NCI-H1048 (cell line): Measurements from ENCODE around the gene GUCA2B.
A peak's percentile ranks its signal among the peaks of the same experiment; 100 is the strongest.

Experiments used
- DNase-seq: peaks from one replicate; lab custom pipeline; 2025; lab: John Stamatoyannopoulos, UW

Gene GUCA2B

DNA sequence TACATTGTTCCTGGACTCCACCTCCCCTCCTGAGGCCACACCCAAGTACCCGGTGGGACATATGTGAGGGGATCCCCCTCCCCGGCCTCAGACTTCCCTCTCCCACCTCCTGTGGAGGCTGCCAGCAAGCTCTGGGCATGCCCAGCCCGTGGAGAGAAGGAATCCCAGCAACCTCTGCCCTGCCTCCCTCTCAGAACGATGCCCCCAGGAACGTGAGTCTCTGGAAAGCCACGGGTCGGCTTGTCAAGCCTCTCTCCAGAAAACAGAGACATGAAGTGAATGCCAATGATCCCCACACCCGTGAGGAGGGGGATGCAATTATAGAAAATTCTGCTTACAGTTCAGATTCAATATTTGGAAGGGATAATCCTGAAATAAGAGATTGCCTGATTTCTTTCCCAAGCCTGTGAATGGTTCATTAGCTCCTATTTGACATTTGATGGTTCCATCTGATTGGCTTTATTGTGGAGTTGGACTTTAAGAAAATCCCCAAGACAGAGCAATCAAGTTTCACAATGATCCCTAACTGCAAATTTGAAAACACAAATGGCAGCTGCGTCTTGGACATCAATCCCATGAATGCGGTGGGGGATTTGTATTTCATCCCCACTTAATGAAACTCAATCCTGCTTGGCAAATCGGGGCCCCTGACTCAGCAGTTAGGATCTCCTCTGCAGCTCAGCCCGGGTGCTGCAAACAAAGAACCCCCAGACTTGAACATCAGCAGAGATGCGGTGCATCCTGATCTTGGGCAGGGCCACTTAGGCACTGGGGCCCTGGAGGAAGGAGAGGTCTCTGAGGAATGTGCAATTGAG, 9.1 kb upstream of the GUCA2B start:
- DNase-seq: no peak

DNA sequence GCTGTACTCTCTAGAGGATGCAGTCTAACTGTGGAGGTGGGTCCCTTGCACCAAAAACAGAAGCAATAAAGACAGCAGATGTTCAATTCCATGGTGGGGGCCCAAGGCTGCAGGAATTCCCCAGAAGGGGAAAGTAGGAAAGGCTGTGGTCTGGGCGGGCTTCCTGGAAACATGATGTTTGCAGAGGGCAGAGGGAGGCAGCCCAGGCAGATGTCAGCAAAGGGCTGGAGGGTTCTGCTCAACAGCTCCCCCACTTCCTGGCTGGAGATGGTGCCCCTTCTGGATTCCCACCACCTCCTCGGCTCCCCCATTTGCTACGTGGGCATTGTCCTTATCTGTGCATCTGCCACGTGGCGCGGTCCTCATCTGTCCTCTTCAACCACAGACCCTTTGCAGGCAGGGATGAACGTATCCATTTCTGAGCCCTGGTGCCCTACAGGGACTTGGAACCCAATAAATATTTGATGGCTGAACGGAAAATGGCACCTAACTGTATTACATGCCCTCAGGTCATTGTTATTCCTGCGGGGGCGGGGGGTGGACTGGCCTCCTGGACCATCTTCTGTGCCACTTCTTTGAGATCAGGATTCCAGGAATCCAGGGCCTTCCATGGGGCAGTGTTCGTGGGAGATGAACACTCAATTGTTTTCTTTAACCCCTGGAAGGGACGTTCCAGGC, 8.4 kb upstream of the GUCA2B start:
- DNase-seq: no peak

DNA sequence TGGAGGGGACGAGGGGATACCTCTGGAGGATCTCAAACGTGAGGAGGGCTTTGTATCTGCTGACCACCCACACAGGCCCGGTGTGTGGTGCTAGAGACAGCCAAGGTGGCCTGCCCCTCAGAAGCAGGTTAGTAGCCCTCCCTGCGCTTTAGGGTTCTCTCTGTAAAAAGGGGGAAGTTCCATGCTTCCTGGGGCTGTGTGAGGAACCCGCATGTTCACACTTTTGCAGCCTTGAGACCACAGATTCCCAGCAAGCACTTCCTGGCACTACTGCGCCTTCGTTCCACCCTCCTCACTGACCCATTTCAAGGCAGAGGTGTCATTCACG, 7.9 kb upstream of the GUCA2B start:
- no peak for DNase-seq

DNA sequence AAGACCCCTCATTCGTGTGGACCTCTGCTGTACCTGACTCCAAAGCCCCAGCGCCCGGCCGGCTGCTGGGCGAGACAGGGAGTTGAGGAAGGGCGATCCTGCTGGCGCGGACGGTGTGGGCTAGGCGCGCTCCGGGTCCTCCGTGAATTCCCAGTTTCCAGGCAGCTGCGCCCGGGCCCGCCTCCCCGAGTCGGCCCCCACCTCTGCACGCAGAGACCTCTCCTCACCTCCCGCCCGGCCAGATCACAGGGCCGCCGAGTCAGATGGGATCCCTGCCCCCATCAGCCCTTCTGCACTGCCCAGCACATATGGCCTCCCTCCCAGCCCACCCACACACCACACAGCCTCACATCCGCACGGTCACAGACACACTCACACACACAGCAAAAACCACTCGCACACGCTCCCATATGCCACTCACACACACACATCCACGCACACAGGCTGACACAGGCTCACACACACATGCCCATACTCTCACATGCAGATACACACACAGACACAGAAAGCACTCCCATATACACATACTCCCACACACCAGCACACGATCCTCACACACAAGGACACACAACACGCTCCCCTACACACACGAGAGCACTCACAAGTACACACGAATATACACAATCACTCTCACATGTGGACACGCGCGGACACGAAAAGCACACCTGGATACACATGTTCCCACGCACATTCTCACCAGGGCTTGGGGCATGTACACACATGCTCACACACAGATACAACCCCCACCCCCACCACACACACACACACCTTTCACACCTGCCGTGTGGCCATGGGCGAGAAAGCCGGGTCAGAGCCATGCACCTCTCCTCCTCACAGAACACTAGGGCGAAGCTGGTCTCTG, 7.2 kb upstream of the GUCA2B start:
- no peak for DNase-seq

DNA sequence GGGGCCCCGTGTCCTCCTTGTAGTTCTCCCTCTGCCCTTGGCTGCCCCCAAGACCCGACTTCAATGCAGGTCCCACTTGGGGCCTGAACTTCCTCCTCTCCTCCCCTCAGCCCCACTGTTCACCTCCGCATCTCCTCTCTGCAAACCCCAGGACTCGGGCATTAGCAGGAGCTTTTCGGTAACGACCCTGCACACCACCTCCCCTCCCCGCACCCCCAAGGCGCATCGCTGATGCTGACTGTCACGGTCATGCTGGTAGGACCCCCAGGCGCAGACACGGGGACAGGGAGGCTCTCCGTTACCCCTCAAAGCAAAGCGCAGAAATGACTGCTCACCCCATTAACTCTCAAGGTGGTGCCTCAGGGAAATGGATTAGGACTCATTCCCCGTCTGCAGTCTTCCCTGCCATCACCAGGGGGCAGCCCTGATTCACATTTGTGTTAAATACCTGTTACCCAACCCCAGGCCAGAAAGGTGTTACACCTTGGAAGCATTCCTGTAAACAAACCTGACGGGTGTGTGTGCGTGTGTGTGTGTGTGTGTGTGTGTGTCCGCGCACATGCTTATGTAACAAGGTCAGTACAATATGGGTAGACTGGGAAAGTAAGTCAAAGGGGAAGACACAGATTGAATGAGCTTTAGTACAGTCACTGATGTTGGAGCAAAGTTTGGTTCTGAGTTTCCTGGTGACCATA, 6.4 kb upstream of the GUCA2B start:
- DNase-seq: peak; percentile 39

DNA sequence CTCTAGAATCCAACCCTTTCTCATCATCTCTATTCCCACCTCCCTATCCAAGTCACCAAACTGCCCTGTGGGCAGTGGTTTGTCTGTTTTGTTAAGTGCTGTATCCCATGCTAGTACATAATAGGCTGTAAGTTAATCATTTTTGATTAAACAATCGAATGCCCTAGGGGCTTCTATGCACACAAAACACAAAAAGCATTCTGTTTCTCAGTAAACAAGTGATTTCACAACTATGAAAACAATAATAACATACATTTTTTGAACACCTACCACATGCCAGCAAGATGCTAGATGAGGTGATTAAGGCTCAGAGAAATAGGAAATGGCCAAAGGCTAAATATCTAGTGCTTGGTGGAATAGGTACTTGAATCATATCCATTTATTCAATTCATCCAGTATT, 5.0 kb upstream of the GUCA2B start:
- no peak for DNase-seq

DNA sequence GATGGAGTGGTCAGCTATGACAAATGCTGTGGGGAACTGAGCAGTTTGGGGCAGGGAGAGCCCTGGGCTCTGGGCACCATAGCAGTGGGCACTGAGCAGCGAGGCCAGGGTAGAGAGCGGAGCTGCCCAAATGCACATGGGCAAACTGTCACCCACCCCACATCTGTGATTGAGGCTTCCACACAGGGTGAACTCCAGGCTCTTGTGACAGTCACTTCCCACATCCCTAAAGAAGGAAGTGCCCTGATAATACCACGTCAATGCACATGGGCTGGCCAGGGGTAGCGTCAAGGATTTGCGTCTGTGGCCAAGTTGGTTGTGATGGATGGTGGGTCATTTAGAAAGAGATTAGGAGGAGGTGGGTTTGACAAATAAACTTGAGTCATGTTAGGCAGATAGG, 2.6 kb upstream of the GUCA2B start:
- no peak for DNase-seq

DNA sequence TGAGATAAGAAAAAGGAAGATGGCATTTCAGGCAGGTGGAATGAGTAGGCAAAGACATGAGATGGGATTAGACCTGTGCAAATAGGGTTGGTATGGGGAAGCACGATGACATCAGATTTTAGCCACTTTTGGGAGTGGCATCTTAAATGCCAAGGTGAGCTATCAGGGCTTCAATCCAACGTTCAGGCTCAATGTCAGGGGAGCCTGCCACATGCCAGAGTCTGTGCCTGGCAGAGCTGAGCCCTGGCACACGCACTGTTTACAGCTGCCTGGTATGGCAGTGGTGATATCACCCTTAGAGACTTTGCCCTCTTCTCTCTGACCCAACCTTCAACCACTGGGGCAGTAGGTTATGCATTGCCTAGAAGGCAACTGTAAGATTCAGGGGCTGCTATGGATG, 1.1 kb upstream of the GUCA2B start:
- no peak for DNase-seq

DNA sequence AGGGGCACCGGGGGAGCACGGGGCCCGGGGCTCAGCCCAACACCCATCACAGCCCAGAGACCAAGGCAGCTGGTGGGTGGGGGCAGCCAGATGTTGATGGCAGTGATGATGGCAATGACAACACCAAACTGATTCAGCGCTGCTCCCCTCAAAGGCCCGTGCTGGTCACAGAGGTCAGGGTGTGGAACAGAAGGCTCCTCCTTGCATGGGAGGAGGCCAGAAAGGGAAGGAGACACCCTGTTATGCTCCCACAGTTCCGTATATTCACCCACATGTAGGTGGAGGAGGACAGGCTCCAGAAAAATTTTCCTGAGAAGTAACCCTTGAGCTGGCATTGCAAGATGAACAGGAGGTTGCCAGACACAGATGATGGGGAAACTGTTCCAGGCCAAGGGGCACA, 414 bp downstream of the GUCA2B start:
- no peak for DNase-seq

DNA sequence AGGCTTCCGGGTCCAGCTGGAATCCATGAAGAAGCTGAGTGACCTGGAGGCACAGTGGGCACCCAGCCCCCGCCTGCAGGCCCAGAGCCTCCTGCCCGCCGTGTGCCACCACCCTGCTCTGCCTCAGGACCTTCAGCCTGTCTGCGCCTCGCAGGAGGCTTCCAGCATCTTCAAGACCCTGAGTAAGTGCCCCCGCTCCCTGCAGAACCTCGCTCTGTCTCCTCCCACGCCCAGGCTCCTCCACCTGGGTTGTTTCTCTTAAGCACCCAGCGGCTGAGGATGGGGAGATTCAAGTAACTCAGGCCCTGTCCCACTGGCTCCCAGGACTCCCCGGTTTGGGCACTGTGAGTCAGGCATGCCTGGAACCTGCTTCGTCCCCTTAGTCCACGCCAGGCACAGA, 1.5 kb downstream of the GUCA2B start:
- no peak for DNase-seq

DNA sequence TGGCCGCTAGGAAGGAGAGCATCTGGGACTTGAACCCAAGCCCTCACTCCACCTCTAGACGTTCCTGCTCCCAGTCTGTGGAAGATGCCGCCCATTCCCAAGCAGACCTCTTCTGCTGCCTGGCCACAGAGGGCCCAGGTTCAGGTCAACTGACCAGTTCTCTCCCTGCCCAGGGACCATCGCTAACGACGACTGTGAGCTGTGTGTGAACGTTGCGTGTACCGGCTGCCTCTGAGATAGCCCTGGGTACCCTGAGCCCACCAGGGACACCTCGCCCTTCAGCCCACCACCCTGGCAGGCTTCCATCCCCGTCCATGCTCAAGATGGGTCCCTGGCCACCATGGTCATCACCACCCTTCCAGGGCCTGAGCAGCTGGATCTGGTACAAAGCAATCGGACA, 2.2 kb downstream of the GUCA2B start:
- DNase-seq: no peak

DNA sequence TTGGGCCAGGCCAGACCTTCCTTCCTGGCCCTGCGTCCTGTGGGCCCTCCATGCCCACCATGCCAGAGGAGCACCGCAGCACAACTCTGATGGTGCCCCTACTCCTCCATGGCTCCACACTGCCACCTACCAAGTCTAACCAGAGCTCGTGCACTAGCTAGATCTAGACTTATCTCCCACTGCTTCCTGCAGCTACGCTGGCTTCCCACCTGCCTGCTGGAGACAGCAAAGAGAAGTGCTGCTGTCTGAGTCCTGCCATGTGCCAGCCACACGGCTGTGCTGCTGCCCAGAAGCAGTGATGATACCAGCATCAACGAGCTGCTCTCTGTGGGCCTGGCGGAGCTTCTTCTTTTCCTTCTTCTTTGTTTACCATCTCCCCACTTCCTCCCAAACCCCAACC, 4.5 kb downstream of the GUCA2B start:
- no peak for DNase-seq

DNA sequence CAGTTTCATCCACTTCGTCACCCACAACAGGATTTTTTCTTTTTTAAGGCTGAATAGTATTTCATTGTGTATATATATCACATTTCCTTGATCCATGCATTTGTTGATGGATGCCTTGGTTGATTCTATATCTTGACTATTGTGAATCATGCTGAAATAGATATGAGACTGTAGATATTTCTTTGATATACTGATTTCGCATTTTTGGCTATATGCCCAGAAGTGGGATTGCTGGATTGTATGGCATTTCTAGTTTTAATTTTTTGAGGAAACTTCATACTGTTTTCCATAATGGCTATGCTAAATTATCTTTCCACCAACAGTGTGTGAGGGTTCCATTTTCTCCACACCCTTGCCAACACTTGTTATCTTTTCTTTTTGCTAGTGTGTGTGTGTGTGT, 5.0 kb downstream of the GUCA2B start:
- no peak for DNase-seq

DNA sequence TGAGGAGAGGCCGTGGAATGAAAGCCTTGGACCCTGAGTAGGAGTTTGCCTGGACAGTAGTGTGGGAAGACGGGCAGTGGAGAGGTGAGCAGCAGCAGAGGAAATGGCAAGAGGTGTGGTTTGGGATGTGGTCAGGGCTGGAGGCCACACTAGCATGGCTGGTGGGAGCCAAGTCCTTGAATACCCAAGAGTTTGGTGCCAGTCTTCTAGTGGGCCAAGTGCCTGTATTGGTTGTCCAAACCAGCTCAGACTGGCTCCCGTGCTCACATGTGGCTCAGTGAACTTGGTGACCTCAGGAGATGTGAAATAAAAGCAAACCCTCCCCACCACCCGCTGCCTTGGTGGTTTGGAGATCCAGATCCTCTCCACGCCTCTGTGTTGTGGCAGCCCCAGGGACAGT, 9.0 kb downstream of the GUCA2B start:
- DNase-seq: no peak

DNA sequence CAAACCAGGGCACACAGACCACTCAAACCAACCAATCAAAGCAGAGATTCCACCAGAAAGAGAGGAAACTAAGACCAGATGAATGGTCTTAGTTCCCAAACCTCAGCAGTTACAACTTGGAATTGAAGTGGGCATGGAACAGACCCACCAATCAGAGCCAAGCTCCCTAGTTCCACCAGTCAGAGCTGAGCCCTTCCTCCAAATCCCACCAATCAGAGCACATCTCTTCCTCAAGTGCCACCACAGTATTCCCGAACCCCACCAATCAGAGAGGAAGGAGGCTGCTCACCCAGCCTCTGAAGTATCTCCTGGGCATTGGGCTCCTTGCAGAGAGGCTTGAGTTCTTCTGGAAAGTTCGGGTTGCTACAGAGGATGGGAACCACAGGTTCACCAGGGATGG, 9.9 kb downstream of the GUCA2B start:
- no peak for DNase-seq

DNA sequence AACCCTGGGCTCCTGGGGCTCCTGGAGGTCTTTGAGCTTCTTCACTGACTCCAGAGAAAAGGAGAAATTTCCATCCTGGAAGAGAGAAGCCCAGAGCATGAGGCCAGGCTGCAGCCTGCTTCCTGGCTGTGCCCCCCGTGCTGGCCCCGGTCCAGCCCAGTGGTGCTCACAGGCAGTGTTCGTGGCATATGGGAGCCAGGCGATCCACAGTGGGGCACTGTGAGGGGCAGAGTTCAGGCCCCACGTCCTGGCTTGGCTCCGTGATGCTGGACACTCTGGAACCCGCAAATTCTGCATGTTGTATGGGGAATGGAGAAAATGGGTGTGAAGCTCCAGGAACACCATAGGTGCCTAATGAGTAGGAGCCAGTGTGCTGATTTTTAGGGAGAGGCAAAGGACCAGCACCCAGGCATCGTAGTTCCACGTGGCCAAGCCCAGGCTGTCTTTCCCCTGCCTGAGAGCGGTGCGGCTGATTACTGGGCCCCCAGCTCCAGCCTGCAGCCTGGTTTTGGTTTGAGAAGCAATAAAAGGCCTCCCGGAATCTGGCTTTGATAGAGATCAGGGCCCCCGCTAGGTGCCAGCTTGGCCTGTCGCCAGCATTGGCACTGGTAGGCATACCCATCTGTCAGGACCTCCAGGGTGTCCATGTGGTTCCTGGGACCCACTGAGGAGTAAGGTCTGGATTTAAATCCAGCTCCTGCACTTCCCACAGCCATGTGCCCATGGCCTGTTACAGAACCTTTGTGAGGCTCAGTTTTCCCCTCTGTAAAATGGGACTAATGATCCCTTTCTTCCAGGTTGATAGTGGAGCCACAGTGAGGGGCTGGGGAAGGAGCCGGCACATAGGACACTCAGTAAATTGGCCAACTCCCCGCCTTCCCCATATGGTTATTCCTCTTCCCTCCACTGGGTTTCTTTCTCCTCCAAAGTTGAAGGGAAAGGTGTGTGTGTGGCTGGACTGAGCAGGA, 10.6 kb downstream of the GUCA2B start:
- no peak for DNase-seq

DNA sequence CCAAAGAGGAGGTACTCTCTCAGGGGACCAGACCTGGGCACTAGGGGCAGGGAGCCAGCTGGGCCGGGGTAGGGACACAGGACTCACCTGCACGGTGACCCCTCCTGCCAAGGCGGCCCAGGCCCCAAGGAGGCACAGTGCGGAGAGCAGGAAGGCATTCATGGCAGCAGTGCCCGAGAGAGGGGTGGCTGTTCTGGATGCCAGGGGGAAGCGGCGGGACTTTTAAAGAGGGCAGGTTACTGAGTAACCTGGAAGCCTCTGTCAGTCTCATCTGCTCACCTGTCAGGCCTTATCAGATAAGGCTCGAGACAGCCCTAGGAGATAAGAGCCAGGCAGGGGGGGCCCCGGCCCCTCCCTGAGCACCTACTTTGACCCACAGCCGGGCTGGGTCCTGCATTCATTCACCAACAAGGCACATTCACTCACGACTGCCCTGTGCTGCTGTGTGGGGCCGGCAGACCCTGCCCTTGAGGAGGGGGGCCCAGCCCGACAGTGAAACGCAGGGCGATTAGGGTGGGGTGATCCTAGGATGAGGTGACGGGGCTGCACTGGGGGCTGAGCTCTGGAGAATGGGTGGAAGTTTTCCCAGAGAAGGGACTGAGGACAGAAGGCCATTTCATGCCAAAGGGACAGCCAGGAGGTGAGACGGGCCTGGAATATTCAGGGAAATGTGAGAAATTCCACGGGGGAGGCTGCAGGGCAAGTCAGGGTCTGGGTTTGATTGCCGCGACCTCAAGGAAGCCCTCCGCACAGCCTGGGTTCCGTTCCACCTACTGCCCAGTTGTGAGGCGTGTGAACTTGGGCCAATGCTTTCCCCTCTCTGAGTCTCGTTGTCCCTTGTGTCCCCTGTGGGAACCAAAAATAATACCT, 11.6 kb downstream of the GUCA2B start, which contains the start of gene GUCA2A:
Gene GUCA2A (minus strand): TSS at position 195 of the 870 bp plus-strand sequence. CDS start 33 bp downstream, at position 162.
- DNase-seq: no peak

DNA sequence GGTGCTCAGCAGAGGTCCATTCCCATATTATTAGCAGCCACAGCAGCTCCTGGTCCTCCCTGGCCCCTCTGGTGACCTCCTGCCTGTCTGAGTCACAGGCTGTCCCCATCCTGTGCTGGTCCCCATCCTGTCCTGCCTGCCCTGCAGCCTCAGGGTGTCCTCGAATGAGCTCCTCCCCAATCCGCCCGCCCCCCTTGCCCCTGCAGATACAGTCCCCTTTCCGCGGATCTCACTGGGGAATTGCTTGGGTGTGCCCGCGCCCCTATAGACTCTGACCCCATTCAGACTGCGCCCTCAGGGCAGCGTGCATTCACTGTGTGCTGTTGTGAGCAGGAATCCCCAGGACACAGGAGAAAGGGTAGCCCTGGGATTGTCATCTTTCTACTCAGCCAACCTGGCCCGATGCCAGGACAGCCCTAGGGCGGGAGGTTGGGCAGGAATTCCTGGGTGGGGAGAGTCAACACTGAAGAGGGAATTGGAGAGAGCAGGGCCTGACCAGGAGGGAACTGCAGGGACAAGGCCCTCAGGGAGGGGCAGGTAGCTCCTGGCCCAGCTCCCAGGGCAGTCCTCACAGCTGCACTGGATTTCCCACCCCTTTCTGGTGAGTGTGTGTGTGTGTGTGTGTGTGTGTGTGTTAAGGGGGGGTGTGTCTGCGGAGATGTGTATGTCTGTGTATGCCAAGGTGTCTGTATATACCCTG, 12.5 kb downstream of the GUCA2B start:
- no peak for DNase-seq

DNA sequence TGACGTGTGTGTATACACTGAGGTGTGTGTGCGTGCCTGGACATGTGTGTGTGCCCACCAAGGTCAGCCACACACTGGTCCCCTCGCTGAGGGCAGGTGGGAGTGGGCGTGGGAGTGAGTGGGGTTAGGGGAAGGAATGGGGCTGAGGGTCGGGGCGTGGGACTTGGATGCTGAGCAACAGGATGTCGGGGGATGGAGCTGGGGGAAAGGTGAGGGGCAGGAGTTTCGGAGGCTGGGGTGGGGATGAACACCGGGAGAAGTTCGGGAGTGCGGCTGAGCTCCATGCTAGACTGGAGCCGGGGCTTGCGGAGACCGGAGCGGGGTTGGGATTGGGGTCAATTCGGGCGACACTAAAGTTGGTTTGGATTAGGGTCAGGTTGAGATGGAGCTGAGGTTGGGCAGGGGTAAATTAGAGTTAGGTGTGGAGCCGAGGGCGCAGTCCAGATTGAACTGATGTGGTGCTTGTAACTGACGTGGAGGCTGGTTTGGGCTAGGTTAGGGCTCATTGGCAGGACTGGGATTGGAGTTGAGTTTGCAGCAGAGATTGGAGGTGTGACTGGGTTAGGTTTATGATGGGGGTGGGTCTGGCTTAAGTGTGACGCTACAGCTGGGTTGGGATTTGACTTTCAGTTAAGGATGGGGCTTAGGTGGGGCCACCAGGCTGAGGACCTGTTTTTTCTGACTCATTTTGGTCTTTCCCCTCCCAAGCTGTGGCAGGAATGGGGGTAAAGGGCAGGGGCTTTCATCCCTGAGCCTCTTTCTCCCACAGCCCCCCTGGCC, 14.6 kb downstream of the GUCA2B start:
- DNase-seq: no peak
